Measurements from ENCODE around the gene ZNF318.

DNA sequence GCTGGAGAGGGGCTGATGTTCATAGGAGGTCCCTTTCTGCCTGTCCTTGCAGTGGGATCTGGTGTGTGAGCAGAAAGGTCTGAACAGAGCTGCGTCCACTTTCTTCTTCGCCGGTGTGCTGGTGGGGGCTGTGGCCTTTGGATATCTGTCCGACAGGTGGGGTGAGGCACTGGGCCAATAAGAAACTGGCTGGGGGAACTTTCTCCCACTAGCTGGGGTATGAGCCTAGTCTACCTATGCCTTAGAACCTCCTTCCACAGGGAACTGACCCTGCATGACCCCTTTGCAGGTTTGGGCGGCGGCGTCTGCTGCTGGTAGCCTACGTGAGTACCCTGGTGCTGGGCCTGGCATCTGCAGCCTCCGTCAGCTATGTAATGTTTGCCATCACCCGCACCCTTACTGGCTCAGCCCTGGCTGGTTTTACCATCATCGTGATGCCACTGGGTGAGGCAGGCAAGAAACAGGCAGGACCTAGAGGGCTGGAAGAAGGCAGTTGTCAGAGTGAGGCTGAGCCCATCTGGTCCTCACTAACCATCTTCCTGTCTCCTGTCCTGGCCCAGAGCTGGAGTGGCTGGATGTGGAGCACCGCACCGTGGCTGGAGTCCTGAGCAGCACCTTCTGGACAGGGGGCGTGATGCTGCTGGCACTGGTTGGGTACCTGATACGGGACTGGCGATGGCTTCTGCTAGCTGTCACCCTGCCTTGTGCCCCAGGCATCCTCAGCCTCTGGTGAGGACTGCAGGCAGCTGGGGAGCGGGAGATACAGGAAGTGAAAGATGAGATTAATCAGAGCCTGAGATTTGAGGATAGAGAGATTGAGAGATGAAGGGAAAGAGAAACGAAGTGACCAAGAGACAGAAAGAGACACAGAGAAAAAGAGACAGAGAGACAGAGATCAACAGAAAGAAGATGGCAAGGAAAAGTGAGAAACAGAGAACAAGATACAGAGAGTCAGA is 69.8 kb downstream of the ZNF318 start:
- TF ChIP-seq, protein P1, sequence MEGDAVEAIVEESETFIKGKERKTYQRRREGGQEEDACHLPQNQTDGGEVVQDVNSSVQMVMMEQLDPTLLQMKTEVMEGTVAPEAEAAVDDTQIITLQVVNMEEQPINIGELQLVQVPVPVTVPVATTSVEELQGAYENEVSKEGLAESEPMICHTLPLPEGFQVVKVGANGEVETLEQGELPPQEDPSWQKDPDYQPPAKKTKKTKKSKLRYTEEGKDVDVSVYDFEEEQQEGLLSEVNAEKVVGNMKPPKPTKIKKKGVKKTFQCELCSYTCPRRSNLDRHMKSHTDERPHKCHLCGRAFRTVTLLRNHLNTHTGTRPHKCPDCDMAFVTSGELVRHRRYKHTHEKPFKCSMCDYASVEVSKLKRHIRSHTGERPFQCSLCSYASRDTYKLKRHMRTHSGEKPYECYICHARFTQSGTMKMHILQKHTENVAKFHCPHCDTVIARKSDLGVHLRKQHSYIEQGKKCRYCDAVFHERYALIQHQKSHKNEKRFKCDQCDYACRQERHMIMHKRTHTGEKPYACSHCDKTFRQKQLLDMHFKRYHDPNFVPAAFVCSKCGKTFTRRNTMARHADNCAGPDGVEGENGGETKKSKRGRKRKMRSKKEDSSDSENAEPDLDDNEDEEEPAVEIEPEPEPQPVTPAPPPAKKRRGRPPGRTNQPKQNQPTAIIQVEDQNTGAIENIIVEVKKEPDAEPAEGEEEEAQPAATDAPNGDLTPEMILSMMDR (conservative IDR thresholded peaks at IDR 0.05 in 1 of 2, IDR thresholded peaks at IDR 0.05 in 1 of 2; ENCODE audit: extremely low read depth in 1 of 2, insufficient read depth in 1 of 2, low read depth in 1 of 2, low read length in 2 of 2), result no peak
- TF ChIP-seq EZH2 (IDR thresholded peaks at IDR 0.05; ENCODE audit: borderline replicate concordance, low read length), result no peak

Measured in mammary epithelial cell (primary cell).